CD4-positive, alpha-beta T cell treated with Interferon alpha-2 for 1 hour (primary cell): Measurements from ENCODE around the gene OR13C9.
"Not testable (repeated sequence)": the region's sequence is repeated elsewhere in the genome, so short reads cannot be mapped to it uniquely, and the experiment has no call there.

ENCODE experiments used
- DNase-seq, 2 donors: peaks; one replicate each; pipeline ENCODE4 v3.0.0-alpha.2; 2020 to 2022

The OR13C9 gene, protein sequence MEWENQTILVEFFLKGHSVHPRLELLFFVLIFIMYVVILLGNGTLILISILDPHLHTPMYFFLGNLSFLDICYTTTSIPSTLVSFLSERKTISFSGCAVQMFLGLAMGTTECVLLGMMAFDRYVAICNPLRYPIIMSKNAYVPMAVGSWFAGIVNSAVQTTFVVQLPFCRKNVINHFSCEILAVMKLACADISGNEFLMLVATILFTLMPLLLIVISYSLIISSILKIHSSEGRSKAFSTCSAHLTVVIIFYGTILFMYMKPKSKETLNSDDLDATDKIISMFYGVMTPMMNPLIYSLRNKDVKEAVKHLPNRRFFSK

GRCh38 chr9:104618104-104618503 lies at the start of gene OR13C9:
Gene OR13C9, minus strand, starts transcription at chr9:104618204. Its CDS starts 0 bp downstream, at chr9:104618204.
- DNase-seq = no peak

DNA sequence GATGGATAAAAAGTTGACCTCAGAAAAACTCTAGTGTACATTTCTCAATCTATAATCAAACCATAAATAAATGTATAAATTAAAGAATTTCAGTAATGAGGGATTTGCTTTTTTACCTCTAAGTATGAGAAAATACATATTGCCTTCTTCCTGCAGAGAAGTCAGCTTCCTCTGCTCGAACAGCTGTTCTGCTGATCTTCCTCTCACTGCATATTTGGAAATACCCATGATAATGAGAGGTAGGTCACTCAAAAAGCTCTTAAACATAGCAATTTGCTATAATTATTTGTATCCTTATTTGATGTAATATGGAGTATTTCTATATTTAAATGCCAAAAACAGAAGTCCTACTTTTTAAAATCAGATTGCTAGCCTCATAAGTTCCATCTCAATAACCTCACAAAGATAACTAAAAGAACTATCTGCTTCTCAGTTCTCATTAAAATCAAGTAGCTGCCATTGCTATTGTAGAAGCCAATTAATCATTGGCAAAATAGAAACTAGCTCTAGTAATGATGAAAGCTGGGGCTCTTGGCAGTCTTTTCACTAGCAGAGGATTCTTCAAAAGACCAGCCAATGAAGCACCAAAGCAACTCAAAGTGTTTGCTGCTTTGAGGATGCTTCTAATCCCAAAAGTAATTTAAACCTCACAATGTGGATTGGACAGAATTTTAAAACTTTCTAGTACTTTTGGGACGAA lies 40.6 kb upstream of the OR13C9 start:
- no peak for DNase-seq

DNA sequence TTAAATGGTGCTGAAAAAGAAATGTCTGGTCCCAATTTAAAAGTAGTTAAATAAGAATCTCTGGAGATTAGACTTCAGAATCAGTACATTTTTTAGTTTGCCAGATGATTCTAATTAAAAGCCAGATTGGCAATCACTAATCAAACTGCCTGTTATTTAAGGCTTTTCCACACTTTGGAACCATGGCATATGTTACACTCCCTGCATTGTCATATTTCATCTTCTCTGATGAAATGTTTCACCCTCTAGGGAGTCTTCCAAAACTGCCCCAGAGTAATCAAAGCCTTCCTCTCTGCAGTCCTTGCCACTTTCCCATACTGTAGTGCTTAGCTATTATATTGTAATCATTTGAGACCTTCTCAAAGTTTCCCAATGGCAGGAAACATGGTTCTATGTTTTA lies 17.5 kb upstream of the OR13C9 start:
- DNase-seq = no peak

GRCh38 chr9:104633976-104634520 lies 16.0 kb upstream of the OR13C9 start:
- no peak for DNase-seq

DNA sequence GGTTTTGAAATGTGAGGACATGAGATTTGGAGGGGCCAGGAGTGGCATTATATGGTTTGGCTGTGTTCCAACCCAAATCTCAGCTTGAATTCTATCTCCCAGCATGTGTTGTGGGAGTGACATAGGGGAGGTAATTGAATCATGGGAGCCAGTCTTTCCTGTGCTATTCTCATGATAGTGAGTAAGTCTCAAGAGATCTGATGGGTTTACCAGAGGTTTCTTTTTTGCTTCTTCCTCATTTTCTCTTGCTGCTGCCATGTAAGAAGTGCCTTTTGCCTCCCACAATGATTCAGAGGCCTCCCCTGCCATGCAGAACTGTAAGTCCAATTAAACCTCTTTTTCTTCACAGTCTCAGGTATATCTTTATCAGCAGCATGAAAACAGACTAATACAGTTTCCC lies 8.0 kb upstream of the OR13C9 start:
- not testable (repeated sequence) for DNase-seq

- DNase-seq = no peak
Observed at GRCh38 chr9:104617418-104617817, 586 bp downstream of the OR13C9 start.

GRCh38 chr9:104611213-104611612 lies 6.8 kb downstream of the OR13C9 start:
- no peak for DNase-seq

DNA sequence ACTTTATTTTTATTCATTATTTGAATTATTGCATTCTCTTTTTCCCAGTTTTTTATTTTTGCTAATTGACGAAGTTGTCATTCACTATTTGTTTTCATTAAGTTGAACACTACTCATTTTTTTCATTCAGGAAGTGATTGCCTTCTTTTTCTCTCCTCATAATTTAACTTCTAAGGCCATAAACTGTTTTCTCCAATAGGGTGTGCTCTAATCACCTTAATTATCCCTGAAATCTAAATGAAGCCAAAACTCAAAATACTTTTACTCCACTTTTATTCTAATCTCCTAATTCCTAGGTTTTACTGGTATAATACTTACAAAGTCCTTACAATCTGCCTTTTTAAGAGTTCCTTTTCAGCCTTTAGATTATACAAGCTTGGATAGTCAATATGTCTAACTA lies 9.7 kb downstream of the OR13C9 start:
- DNase-seq = no peak

- DNase-seq = no peak
Observed at GRCh38 chr9:104606152-104606551, 11.9 kb downstream of the OR13C9 start.

DNA sequence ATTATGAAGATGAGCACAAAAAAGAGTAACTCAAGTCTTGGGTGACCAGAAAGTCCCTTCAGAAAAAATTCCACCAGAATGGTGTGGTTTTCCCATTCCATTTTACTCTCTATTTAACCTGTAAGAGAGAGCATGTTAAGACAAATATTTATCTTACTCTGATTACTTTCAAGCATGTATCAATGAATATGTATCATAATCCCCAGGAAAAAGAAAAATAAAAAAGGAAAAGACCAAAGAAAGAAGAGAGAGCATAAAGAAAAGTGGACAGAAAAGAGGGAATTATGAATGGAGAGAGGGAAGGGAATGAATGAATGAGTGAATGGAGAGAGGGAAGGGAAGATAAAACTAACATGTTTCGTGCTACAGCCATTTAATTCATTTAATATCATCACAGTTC lies 12.5 kb downstream of the OR13C9 start, which contains the start of gene OR13C2:
TSS of gene OR13C2 (minus strand) at position 101 of the 400 bp plus-strand sequence. CDS start at position 101, 0 bp downstream.
- DNase-seq = not testable (repeated sequence)

- no peak for DNase-seq
Observed at GRCh38 chr9:104604801-104605200, 13.2 kb downstream of the OR13C9 start.

- DNase-seq = not testable (repeated sequence)
Observed at GRCh38 chr9:104599313-104599712, 18.7 kb downstream of the OR13C9 start, which contains the start of gene OR13C5. Gene OR13C5, minus strand, starts transcription at chr9:104599413. Its CDS starts 0 bp downstream, at chr9:104599413.

DNA sequence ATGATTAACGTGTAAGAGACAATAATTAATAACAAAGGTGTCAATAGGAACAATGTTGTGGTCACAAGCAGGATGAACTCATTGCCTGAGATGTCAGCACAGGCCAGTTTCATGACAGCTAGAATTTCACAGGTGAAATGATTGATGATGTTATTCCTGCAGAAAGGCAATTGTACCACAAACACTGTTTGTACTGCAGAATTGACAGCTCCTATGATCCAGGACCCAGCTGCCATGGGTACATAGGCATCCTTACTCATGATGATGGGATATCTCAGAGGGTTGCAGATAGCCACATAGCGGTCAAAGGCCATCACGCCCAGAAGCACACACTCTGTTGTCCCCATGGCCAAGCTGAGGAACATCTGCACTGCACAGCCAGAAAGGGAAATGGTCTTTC lies 19.3 kb downstream of the OR13C9 start:
- DNase-seq = not testable (repeated sequence)

DNA sequence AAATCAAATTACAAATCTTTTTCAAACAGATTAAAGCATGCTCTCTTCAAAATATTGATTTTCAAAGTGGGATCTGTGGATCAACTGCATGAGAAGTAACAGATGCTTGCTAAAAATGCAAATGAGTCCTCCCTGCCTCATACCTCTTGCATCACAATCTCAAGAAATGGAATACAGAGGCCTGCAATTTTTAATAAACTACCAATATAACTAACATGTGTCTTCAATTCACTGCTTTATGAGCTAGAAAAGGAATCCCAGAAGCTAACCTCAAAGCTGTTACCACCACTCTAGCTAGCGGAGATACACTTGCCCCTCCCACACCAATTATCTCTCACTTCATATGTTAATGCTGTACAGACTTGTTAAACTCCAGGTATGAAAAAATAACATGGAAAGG lies 28.4 kb downstream of the OR13C9 start:
- no peak for DNase-seq

GRCh38 chr9:104586496-104587180 lies 31.4 kb downstream of the OR13C9 start:
- DNase-seq = no peak

- no peak for DNase-seq
Observed at GRCh38 chr9:104580562-104580961, 37.4 kb downstream of the OR13C9 start.

DNA sequence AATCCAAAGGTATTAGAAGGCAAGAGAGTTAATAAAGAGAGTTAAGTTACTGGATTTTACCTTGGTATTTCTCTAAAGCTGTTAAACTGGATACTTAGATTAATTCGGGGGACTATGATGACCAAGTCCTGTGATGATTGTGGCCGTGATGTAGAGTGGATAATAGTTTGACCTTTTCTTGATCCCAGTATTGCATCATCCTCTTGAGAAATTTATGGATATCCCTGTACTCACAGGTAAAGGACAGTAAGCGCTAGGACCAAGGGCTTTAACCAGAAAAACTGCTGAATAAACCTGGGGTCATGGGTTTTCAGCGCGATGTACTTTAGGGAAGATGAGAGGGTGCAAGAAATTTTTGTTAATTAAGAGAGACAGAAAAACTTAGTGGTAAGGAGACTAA lies 40.7 kb downstream of the OR13C9 start:
- DNase-seq = no peak

- no peak for DNase-seq
Observed at GRCh38 chr9:104575456-104575855, 42.5 kb downstream of the OR13C9 start.

DNA sequence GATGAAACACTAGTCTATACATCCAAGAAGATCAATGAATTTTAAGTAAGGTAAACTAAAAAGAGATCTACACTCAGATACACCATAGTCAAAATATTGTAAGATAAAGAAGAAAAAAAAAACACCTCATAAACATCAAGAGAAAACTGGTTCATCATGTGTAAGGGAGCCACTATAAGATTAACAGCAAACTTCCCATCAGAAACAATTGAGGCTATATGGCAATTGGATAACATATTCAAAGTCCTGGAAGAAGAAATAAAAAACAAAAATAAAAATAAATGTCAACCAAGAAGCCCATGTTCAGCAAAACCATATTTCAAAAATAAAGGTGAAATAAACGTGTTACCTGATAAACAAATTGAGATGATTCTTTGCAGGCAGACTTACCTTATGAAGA lies 45.4 kb downstream of the OR13C9 start:
- no peak for DNase-seq

DNA sequence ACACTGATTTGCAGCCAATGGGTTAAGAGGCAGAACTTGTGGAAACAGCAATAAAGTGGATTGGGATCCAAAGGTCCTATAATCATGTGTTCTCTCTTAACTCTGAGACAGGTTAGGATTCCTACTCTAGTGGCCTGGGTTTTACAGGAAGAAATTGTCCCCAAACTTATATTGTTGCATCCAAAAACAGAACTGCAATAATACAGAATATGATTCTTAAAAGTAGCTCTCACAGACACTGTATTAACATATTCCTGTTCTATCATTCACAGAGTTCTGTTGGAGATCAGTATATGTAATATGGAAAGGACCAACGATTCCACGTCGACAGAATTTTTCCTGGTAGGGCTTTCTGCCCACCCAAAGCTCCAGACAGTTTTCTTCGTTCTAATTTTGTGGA lies 49.1 kb downstream of the OR13C9 start, which contains the start of gene OR13C8:
TSS of gene OR13C8 (plus strand) at position 301 of the 400 bp plus-strand sequence. CDS start at position 301, 0 bp downstream.
- no peak for DNase-seq
